BE2C (cell line): ENCODE results near the gene EVA1C.

ENCODE experiments used
- DNase-seq: peaks from one replicate; pipeline ENCODE4 v3.0.0-alpha.2; 2020
- H3K27me3 ChIP-seq: fragments of 250-450 bp; sonication (Bioruptor Pico); 2 replicates; pipeline ENCODE4 v1.5.1; 2020; ENCODE audit warnings: mild to moderate bottlenecking
- H3K36me3 ChIP-seq: fragments of 250-450 bp; sonication (Bioruptor Pico); 2 replicates; pipeline ENCODE4 v1.5.1; 2020; ENCODE audit warnings: mild to moderate bottlenecking
- H3K4me1 ChIP-seq: fragments of 250-450 bp; sonication (Bioruptor Pico); 2 replicates; pipeline ENCODE4 v1.5.1; 2020
- H3K4me3 ChIP-seq: 2 replicates; pipeline ENCODE4 v1.5.1; 2011; ENCODE audit warnings: low read depth, low read length
- H3K9me3 ChIP-seq: fragments of 250-450 bp; sonication (Bioruptor Pico); 2 replicates; pipeline ENCODE4 v1.5.1; 2020
- CTCF ChIP-seq: IDR thresholded peaks from 2 replicates; pipeline ENCODE4 v1.5.1; 2012; ENCODE audit warnings: mild to moderate bottlenecking, low read depth, low read length

The EVA1C gene

GRCh38 chr21:32380940-32381339, 31.6 kb upstream of the EVA1C start:
- Histone ChIP-seq H3K4me1 (no peaks in the 10 kb centered on the region), H3K36me3 (peaks cover 87% of the 10 kb centered on the region), H3K4me3 (no peak overlapping the region), H3K27me3 (no peaks in the 10 kb centered on the region), H3K9me3 (no peaks in the 10 kb centered on the region)
- TF ChIP-seq CTCF: no peak
- DNase-seq: no peak

DNA sequence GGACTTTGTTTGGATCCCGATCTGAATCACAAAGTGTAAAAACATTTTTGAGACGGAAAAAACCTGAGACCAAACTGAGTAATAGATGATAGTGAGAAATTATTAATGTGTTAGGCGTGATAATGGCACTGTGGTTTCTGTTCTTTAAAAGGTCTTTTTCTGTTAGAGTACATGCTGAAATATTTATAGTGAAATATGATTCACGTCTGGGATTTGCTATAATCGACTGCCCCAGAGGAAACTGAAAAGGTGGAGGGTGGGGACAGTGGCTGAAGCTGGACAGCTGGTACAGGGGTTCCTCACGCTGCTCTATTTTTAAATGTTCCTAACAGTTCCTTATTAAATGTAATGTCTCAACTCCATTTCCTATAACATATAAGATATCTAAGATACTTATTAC, 30.9 kb upstream of the EVA1C start:
- no peak for DNase-seq
- no peaks in the 10 kb centered on the region for H3K9me3 ChIP-seq

DNA sequence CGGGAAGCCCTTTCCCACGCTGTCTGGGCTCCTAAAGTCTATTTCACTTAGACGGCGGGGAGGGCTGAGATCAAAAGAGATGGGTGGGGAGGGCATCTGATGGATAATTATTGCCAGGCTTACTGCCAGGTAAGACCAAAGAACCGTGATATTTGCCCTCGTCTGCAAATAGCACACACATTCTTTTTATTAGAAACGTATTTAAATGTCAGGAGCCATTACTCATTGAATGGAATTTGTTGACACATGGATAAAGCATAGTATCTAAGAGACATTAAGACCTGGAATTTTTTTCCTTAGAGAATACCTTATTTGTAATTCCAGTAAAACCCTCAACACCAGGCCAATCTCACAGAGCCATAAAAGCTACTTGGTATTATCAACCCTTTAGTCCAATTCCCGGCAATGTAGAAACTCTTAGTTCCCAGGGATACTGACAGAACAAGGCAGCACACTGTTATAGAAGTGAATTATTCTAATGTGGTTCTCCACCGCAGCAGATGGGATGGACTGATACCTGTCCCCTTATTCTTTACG, 30.3 kb upstream of the EVA1C start:
- Histone ChIP-seq H3K36me3 (peaks cover 86% of the 10 kb centered on the region), H3K27me3 (no peaks in the 10 kb centered on the region), H3K9me3 (no peaks in the 10 kb centered on the region), H3K4me3 (no peak overlapping the region), H3K4me1 (no peaks in the 10 kb centered on the region)
- no peak for DNase-seq
- TF ChIP-seq CTCF: no peak

More for the DNA sequence above, 30.9 kb upstream of the EVA1C start:
- Histone ChIP-seq H3K36me3 (peaks cover 91% of the 10 kb centered on the region), H3K27me3 (no peaks in the 10 kb centered on the region), H3K4me1 (no peaks in the 10 kb centered on the region), H3K4me3 (no peak overlapping the region)
- TF ChIP-seq CTCF: no peak

- Histone ChIP-seq H3K9me3 (no peaks in the 10 kb centered on the region), H3K4me3 (no peak overlapping the region), H3K4me1 (no peaks in the 10 kb centered on the region), H3K36me3 (peaks cover 75% of the 10 kb centered on the region), H3K27me3 (no peaks in the 10 kb centered on the region)
- no peak for DNase-seq
- TF ChIP-seq CTCF: 0 out of 2 replicates have a peak, but pooled peaks have one; percentile 14
Observed at GRCh38 chr21:32383812-32384211, 28.7 kb upstream of the EVA1C start.

DNA sequence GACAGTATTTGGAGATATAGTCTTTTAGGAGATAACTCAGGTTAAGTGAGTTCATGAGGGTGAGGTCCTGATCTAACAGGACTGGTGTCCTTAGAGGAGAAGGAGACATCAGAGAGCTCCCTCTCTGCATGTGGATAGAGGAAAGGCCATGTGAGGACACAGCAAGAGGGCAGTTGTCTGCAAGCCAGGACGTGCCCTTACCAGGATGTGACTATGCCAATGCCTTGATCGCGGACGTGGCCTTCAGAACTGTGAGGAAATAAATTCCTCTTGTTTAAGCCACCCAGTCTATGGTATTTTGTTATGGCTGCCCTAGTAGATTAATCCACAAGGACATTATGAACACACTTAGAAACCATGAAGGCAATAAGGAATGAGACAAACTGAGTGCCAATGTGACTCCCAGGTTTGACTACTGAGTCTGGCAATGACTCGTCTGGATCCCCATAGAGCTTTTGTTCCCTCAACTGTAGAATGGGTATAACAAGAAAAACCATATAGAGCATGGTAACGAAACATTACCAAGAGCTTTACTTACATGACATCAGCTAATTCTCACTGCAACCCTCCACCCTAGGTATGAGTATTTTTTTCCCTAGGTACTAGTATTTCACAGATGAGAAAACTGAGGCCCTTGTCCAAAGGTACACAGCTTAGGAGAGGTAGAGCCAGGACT, 26.2 kb upstream of the EVA1C start:
- Histone ChIP-seq H3K4me3 (no peak overlapping the region), H3K9me3 (no peaks in the 10 kb centered on the region), H3K36me3 (peaks cover 52% of the 10 kb centered on the region), H3K27me3 (no peaks in the 10 kb centered on the region), H3K4me1 (no peaks in the 10 kb centered on the region)
- no peak for DNase-seq
- no peak for TF ChIP-seq CTCF

DNA sequence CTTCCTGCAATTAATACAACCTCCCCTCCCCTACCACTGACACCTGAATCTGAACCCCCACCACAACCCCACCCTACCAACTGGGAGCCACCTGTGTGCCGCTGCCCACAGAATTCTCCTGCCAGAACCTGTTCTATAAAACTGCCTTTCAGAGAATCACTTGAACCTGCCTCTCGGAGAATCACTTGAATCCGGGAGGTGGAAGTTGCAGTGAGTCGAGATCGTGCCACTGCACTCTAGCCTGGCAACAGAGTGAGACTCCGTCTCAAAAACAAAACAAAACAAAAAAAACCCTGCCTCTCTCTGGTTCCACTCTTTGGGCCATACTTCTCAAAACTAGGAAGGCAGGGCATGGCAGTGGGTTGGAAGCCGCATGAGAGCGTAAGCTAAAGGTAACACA, 25.4 kb upstream of the EVA1C start:
- H3K27me3 ChIP-seq: no peaks in the 10 kb centered on the region
- H3K36me3 ChIP-seq: peaks cover 45% of the 10 kb centered on the region
- no peak for DNase-seq
- H3K4me3 ChIP-seq: no peak overlapping the region
- no peaks in the 10 kb centered on the region for H3K4me1 ChIP-seq
- no peak for TF ChIP-seq CTCF
- no peaks in the 10 kb centered on the region for H3K9me3 ChIP-seq
